GM21723 (cell line): ENCODE data around the gene ALPP.
"Not testable (repeated sequence)": the region's sequence is repeated elsewhere in the genome, so short reads cannot be mapped to it uniquely, and the experiment has no call there.

Source experiments
- ATAC-seq: cut with Tn5 transposase; IDR thresholded peaks from one replicate; pipeline ENCODE4 v1.9.1; 2021; ENCODE audit warnings: mild to moderate bottlenecking, moderate library complexity; ENCODE audit not compliant: unreplicated experiment

The ALPP gene

GRCh38 chr2:232400256-232401015, 21.9 kb downstream of the ALPP start:
- ATAC-seq: no peak

GRCh38 chr2:232402518-232402917, 24.0 kb downstream of the ALPP start:
- no peak for ATAC-seq

DNA sequence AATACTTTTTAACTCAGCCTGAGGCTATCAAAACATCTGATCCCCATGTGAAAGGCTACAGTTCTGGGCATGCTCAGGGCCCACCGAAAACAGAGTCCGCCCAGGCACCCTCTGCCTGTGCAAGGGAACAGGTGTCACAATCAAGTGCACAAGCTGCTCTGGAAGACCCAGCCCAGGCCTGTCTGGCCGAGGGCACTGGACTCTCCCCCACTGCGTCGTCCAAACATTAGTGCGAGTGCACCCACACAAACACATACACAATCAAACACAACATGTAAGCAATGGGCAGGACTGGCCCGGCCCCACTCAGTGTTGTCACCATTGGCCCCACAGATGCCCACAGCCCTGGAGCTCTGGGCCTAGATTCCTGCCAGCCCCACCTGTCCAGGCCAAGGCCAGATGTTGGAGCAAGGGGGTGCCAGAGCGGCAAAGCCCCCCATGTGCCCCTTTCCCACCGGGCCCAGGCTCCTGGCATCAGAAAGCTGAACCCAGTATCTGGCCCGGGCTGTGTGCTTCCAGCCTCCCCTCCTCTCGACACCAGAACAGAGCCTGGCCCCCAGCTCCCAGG, 27.5 kb downstream of the ALPP start:
- no peak for ATAC-seq

- no peak for ATAC-seq
These were observed 28.2 kb downstream of the ALPP start, which contains the start of gene ALPG for GRCh38 chr2:232406556-232407310. TSS of gene ALPG (plus strand) at chr2:232406844. CDS start at chr2:232406895, 51 bp downstream.

DNA sequence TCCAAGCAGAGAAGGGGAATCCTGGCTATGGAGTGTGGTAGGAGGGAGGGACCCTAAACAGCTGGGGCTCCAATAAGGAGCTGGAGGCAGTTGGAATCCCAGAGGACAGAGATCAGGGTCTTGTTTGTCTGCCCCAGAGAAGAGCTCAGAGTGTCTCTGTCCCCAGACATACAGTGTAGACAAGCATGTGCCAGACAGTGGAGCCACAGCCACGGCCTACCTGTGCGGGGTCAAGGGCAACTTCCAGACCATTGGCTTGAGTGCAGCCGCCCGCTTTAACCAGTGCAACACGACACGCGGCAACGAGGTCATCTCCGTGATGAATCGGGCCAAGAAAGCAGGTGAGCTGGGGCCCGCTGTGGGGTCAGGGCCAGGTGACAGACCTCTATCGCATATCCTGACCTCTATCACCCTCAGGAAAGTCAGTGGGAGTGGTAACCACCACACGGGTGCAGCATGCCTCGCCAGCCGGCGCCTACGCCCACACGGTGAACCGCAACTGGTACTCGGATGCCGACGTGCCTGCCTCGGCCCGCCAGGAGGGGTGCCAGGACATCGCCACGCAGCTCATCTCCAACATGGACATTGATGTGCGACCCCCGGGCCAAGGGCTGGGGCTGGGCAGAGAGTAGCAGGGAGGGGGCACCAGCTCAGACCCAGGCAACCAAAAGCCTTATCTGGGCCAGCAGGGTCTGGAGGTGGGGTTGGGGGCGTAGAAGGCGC, 29.0 kb downstream of the ALPP start:
- not testable (repeated sequence) for ATAC-seq

DNA sequence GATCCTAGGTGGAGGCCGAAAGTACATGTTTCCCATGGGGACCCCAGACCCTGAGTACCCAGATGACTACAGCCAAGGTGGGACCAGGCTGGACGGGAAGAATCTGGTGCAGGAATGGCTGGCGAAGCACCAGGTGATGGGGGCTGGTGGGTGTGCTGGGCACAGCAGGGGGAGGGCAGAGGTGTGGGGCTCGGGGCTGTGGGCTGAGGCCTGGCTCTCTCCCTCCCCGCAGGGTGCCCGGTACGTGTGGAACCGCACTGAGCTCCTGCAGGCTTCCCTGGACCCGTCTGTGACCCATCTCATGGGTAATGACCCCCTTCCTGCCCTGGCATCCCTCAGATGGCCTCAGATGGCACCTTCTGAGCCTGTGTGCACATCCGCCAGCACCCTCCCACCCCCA, 29.7 kb downstream of the ALPP start:
- not testable (repeated sequence) for ATAC-seq

- ATAC-seq: not testable (repeated sequence)
These were observed 31.1 kb downstream of the ALPP start for GRCh38 chr2:232409617-232410016.

DNA sequence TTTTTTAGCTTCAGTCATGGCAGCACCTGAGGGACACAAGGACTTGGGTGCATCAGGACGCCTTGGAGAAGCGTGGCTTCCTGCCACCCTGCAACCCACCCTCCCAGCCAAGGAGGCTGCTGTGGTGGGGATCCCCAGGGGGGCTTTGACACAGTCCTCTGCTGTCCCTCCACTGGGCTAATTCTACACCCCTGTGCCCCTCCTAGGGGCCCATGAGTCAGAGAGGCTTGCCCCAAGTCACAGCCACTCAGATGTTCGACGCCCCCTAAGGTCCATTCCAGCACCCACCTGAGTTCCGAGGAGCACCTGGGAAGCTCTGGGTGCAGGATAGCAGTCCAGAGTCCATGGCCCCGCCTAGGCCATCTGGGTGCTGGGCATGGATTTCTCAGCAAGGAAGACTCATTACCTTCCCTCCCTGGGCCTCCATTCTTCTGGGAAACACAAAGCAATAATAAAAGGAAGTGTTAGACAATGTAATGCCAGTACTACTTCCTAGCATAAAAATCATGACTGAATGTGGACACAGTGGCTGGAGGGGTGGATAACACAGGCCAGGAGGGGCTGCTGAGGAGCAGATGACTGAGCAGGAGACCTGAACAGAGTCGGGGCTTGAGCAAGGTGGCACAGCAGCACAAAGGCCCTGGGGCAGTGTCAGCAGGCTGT, 31.8 kb downstream of the ALPP start:
- no peak for ATAC-seq

DNA sequence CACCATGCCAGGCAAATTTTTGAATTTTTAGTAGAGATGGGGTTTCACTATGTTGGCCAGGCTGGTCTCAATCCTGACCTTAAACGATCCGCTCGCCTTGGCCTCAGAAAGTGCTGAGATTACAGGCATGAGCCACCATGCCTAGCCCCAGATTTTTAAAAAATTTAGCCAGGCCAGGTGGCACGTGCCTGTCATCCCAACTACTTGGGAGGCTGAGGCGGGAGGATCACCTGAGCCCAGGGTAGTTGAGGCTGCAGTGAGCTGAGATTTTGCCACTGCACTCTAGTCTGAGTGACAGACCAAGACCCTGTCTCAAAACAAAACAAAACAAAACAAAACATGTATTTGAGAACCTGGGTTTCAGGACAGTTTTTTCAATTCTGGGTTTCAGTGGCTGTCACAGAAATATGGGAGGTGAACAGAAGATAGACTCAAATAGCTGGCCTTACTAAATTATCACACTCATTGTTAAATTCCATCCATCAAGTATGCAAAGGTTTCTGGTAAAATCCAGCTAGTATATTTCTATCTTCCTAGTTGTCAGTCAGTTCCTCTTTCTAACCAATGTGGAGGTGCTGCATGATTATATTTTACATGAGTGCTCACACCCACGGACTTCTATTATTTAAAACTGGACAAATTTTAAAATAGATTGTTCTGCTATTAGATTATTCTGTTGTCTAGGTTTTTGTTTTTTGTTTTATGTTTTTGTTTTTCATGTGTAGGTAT, 33.5 kb downstream of the ALPP start:
- no peak for ATAC-seq

GRCh38 chr2:232412986-232413385, 34.4 kb downstream of the ALPP start:
- no peak for ATAC-seq

DNA sequence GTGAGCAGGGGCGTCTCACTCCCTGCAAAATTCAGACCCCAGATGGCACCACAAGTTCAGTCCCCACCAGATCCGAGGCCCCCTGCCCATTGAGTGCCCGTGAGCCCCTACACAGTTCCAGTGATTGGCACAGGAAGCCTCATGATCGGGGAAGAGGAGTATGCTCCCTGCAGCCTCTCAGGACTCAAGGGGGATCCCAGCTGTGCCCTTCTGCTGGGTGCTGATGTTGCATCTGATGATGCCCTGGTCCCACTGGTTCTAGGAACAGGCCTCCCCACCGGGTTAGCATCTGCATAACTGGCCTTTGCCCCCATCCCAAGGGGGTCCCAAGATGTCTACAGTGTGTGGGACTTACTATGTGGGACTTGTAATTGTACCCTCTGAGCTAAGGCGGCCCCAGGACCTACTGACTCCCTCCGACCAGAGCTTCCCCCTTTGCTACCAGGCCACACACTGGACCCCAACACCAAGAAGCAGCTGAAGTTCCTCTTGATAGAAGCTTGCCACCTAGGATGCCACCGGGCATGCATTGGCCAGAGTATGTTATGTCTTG, 36.7 kb downstream of the ALPP start:
- no peak for ATAC-seq

DNA sequence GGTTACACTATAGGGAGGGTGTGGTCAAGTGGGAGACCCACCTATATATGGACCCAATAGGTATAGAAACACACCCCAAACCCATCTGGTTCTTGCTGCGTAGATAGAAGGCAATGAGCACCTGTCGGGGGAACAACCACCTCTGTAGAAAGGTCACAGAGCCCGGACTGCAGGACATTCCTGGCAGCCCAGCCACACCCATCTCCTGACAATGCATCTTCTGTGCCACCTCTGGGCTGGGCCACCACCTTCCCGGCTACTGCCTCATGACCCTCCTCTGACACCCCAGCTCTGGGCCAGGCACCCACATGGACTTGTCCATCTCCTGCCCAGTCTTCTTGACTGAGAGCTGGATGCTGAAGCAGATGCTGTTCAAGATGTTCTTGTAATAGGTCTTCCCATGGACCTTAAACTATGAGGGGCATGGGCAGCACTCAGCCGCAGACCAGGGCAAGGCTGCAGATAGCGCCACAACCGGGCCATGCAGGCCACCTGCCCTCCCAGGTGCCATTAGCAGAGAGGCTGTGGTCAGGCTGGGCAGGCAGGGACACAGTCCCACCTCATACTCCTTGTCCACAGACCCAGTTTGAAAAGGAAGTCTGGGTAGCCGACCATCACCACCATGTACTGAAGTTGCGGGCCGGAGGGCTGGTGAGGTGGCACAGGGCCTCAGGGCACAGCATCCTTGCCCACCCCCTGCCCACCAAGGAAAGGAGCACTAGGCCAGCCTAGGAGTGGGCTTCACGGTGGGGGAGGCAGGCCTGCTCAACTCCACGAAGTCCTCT, 37.4 kb downstream of the ALPP start:
- ATAC-seq: no peak

DNA sequence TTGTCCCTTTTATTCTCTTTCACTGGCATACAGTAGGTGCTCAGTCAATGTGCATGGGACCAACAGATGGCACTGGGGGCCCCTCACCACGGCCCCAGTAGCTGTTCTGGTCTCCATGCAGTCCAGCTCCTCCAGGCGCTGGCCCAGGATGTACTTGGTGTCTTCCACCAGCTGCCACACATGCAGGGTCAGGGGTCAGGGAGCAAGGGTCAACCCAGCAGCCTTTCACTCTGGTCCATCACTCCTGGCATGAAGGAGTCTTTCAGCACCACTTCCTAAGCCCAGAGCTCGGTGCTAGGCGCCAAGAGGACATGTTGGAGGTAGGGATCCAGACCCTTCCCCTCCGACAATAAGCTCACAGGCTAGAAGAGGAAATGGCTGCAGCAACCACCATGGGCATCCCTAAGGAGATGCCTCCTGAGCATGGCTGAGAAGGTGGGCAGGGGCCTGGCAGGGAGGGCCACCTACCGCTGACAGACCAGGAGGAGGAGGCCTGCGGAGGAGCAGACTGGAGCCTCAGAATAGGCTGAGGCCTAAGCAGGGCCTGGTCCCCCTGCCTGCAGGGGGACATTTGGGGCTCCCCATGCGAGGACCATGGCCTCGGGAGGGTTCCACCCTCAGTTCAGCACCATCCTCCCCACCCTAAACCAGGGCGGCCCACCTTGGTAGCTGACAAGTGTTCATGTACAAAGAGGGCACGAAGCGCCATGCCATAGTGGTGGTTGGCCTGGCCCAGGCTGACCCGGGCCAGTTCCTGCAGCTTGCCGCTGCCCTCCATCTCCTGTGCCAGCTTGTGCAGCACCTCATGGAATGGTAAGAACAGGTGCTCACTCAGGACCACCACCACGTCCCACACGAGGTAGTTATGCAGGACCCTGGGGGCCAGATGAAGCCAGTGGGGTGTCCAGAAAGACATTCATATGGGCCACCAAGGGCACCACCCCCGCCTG, 38.2 kb downstream of the ALPP start:
- no peak for ATAC-seq

DNA sequence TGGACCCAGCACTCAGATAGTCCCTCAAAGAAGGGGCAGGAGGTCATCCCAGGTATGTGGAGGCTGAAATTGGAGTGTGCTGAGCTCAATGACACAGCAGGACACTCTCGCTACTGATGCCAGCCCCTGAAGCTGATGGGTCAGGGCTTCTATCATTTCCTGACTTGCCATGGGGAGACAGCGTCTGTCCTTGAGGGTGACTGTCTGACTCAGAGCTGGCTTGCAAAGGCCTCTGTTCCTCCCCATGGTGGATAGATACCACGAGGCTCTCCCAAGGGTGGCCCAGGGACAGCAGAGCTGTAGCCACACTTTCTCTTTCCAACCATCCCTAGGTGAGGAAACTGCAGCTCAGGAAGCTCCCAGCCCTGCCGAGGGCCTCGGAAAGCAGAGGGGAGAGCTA, 38.9 kb downstream of the ALPP start:
- no peak for ATAC-seq

DNA sequence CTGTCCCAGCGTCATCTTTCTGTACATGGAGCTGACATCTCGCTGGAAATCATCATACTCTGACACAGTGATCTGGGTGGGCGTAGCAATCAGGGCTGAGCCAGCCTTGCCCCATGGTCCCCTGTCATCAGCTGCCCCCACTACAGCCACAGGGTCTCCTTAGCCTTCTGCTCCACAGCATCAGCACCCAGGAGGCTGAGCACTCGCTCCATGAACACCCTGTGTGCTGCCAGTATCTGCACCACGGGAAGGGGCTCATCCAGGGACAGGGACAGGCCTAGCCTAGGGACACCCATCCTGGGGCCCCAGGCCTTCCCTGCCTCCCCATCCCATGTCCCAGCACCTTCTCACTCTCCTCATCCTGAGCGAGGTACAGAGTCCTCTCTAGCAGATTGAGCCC, 39.5 kb downstream of the ALPP start:
- no peak for ATAC-seq

- ATAC-seq: no peak
These were observed 40.1 kb downstream of the ALPP start for GRCh38 chr2:232418466-232419244.
